T-helper 2 cell treated with Interferon-gamma antibody and Interleukin-4, amounts not matched to agents 100 ng/mL and 5 ng/mL, for 36 hours (primary cell): ENCODE measurements around the gene LAX1. TPM values are rescaled to one million over a fixed set of nuclear protein-coding genes. Genes with fewer than 3 reads are reported as not detected.

Experiments used
- intact Hi-C: fragments of 100-400 bp; cut with micrococcal nuclease; formaldehyde crosslinking; loops from one replicate; pipeline ENCODE4 v1.15.1; 2023
- total RNA-seq: library from RNA; stranded (reverse); gene quantifications from 2 replicates; pipeline ENCODE4 v1.2.3, GENCODE V29; 2022

Gene LAX1
- total RNA-seq, 1 donor from 2014 or later, result 13.8 TPM

DNA sequence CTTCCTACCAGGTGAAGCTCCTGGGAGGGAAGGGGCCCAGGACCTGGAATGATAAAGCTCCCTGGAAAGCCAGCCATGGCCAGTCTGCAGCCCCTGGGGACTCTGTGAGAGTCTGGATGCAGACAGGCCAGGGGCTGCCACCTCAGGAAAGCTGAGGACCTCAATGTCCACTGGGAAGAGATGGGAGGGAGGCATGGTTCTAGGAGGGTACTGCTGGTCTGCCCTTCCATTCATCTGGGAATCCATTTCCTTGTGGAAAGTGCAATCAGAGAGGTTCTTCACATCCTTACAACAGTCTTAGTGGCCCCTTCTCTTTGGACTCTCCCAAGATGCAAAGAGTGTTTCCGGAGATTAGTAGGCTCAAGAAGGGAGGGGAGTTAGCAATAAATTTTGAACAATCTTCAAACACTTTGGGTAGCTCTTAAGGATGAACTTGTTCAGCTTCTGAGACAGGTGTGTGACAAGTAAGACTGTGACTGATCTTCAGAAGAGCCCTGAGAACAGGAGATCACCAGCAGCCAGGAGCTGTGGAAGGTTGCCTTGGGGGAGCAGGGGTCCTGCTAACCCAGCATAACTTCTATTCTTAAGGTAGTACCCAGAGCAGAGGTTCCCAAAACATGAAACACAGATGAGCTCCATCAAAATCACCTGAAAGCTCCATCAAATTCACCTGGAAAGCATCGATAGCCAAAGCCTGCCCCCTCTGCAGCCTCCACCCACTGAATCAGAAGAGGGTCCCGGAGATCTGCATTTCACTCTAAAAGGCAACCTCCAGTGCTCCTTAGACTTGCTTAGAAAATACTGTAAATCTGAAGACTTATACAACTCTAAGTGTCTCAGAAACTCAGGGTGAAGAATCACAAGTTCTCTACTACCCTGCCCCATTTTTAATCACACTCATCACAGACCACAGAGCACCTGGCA is 616 bp upstream of the LAX1 start:
- intact Hi-C loops, result loop anchor here (1.0 to 5.0 kb wide), 6 partner anchors 20 to 1422 kb away; partner anchors contain the start of genes ATP2B4, UBE2T, ZBED6 and ZC3H11A

DNA sequence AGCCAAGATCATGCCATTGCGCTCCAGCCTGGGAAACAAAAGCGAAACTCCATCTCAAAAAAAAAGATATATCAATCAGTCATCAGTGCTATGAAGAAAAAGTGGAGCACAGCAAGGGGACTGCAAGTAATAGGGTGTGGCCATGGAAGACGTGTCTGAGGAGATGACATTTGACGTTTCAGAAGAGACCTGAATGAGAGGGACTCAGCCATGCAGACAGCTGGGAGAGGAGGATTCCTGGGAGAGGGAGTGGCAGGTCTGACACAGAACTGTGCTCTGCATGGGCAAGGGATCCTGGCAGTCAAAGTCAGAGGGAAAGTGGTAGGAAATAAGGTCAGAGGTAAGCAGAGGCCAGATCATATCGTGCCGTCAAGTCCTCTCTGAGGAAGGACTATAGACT is 3.3 kb downstream of the LAX1 start:
- intact Hi-C loops, result loop anchor here (5.0 kb wide), 2 partner anchors 481 to 1426 kb away; partner anchors contain the start of gene UBE2T

DNA sequence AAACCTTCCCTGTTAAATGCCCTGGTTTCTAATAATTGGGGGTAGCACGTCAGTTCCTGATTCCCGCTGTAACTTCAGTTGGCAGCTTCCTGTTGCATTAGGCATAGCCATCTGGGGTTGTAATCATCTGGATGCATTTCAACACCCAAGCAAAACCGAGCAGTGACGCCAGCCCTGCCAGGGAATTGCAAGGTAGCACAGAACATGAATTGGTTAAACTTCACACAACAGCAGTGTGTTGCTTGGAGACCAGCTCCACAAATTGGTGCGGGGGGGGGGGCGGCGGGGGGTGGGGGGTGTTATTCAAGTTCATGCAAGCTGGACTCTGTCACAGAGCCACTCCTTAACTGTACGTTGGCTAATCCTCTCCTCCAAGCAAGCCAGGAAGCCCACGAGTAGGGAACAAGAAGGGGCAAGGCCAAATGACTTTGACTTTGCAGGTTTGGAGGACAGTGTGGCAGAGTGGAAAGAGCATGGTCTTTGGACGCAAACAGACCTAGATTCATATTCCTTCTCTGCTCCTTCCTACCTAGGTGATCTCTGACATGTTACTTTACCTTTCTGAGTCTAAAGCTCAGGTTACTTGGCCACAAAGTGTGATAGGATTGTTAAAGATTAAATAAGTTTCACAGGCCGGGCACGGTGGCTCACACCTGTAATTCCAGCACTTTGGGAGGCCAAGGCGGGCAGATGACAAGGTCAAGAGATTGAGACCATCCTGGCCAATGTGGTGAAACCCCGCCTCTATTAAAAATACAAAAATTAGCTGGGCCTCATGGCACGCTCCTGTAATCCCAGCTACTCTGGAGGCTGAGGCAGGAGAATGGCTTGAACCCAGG is 4.7 kb downstream of the LAX1 start:
- intact Hi-C loops, result loop anchor here (5.0 kb wide), 2 partner anchors 482 to 1427 kb away; partner anchors contain the start of gene UBE2T

DNA sequence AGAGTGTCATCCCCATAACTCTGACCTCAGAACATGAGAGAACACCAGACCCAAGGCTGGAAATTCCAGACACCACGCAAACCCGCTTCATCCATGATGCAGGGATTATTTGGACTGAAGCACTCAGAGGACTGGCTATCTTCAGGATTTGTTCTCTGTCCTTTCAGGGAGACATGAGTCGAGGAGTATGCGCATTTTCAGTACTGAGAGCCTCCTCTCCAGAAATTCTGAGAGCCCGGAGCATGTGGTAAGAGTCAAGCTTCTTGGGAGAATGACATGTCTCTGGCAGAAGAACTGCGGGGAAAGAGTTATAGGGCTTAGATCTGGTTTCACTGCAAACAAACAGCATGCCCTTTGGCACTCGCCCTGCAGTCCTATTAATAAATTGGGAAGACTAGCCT is 6.9 kb downstream of the LAX1 start:
- intact Hi-C loops, result no loop called here

DNA sequence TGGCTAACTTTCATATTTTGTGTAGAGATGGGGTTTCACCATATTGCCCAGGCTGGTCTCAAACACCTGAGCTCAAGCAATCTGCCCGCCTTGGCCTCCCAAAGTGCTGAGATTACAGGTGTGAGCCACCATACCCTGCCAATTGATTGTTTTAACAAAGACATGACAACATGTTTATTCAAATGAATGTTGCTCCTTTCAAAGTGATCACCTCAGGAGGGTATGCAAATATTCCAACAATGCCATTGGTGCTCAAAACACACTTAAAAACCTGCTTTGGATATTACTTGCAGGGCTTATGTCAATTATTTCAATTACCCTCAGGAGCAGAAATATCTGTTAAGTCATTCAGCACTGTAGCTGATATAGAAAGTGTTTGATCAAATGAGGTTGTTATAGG is 7.9 kb downstream of the LAX1 start:
- intact Hi-C loops, result no loop called here

DNA sequence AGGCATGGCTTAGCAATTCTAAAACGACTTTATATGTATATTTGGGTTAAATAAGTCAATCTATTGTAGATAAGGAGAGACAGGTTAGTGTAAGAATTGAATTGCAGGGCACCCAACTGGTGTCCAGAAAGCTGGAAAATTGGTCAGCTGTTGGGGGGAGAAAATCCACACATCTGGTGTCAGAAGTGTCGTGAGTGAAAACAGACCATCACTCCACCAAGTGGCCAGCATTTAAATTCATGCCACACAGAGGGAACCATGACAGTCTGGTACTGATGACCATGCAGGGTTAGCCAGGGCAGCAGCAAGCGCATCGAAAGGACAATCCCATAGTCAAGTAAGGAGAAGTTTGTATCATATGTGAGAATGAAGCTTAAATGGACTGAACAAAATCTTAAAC is 11.7 kb downstream of the LAX1 start:
- intact Hi-C loops, result no loop called here

DNA sequence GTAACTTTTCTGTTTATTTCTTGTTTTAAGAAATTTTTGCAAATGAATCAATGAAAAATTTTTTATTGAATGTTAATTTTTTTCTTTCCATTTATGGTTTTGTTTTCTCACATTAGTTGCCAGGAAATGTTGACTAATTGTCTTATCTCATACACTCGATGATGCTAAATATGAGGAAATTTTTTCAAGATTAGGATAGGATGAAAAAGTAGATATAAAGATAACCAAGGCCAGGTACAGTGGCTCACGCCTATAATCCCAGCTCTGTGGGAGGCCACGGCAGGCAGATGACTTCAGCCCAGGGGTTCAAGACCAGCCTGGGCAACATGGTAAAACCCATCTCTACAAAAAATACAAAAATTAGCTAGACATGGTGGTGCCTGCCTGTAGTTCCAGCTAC is 12.6 kb downstream of the LAX1 start:
- intact Hi-C loops, result no loop called here

DNA sequence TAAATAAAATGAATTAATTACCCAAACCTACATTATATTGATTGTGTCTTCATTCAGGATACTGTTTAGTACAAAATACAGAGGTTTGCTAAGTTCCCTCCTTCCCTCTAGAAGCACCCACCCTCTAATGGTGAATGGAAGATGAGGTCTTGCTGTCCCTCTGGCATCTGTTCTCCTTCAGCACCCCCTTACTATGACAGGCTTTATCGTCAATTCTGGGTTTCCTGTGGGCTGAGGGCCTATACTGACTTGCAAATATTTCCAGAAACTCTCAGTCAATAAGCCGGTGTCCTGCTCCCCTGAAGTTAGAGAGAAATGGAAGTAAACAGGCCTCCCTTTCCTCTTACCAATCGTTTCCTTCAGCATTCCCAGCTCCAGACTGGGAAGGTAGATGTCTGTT is 13.2 kb downstream of the LAX1 start:
- intact Hi-C loops, result no loop called here

DNA sequence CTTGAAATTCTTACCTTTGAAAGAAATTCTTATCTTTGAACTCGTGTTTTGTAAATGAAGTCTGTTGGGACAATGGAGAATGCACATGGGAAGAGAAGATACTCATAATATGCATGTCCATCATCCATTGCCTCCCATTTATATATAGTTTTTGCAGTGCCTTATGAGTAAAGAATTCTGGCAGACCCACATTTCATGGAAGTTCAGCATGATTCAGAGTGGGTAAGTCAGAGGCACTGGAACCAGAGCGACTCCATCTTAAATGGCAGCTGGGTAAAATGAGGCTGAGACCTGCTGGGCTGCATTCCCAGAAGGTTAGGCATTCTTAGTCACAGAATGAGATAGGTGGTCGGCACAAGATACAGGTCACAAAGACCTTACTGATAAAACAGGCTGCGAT is 13.8 kb downstream of the LAX1 start:
- intact Hi-C loops, result no loop called here

DNA sequence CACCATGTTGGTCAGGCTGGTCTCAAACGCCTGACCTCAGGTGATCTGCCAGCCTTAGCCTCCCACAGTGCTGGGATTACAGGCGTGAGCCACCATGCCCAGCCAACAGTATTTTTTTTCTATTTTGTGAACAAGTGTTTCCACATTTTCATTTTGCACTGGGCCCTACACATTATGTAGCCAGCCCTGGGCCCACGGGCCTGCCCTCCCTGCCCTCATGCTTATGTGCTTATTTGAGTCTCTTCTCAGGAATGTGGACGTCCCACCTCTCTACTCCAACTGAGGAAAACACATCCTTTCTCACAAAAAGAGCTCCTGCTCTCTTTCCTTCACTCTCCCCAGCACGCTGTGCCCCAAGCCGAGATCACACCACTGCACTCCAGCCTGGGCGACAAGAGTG is 17.0 kb downstream of the LAX1 start:
- intact Hi-C loops, result no loop called here

DNA sequence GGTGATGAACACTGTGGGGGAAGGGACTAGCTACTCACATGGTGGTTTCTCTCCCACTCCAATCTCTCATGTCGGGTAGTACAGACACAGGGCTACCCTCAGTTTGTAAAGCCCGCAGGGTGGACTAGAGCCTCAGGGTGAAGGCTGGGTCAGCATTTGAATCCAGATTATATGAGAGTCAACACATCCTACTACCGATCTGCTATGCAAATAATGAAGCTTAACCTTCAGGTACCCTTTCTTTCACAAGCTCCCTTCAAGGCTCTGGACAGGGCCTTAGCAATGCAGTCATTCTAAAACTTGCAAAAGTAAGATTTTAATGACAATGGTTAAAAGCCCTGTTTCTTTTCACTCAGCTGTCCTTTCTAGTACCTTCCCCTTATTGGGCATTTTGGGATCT is 25.0 kb downstream of the LAX1 start:
- intact Hi-C loops, result loop anchor here (10.0 kb wide), 2 partner anchors 45 to 905 kb away; partner anchors contain the start of gene RABIF

DNA sequence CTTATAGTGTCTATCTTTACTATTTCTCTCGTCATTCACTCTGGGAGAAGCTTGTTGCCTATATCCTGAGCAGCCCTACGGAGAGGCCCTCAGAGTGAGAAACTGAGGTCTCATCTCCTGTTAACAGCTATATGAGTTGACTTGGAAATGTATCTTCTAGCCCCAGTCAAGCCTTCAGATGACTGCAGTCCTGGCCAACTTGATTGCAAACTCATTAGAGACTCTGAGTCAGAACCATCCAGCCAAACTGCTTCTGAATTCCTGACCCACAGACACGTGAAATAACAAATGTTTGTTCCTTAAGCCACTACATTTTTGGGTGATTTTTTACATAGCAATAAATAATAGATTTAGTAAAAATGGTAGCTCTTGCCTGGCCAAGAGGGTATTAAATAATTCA is 26.5 kb downstream of the LAX1 start:
- intact Hi-C loops, result loop anchor here (10.0 kb wide), 2 partner anchors 47 to 907 kb away; partner anchors contain the start of gene RABIF

DNA sequence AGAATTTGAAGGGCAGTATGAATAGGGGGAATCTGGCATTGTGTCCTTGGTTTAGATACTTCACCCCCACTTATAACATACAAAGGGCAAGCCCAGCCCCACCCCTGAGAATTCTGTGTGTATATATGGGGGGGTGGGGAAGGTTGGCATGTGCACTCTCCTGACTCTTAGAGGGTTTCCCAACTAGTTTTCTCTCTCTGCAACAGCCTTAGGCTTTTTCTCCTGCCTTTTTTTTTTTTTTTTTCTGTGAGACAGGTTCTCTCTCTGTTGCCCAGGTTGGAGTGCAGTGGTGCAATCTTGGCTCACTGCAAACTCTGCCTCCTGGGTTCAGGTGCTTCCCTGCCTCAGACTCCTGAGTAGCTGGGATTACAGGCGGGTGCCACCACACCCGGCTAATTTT is 27.5 kb downstream of the LAX1 start:
- intact Hi-C loops, result loop anchor here (10.0 kb wide), 2 partner anchors 48 to 908 kb away; partner anchors contain the start of gene RABIF

DNA sequence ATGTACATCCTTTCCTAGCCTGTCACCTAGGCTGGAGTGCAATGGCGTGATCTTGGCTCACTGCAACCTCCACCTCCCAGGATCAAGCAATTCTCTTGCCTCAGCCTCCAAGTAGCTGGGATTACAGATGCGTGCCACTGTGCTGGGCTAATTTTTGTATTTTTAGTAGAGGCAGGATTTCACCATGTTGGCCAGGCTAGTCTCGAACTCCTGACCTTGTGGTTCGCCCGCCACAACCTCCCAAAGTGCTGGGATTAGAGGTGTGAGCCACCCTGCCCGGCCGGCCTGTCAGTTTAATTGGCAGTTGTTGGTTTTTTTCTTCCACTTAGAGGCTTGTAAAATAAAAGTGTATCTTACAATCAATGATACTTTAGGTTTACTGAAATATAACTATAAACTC is 28.6 kb downstream of the LAX1 start:
- intact Hi-C loops, result loop anchor here (10.0 kb wide), 2 partner anchors 49 to 909 kb away; partner anchors contain the start of gene RABIF

DNA sequence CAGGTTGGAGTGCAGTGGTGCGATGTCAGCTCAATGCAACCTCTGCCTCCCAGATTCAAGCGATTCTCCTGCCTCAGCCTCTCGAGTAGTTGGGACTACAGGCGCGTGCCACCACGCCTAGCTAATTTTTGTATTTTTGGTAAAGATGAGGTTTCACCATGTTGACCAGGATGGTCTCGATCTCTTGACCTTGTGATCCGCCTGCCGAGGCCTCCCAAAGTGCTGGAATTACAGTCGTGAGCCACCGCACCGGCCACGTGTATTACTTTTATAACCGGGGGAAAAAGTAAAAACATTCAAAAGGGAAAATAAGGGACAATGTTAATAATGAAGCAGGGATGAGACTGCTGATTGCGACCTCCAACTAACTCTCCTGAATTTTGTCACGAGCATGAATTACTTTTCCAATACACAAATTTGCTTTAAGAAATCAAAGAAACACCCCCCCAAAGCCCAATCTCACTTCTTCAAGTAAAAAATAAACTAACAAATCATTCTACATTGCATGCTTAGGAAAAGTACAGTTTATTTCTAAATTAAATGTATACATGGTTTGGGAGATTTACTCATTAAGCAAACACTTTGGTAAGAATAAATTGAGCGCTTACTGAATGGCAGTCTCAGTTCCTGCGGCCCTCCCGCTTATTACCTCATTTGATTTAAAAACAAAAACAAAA is 29.9 kb downstream of the LAX1 start:
- intact Hi-C loops, result loop anchor here (1.0 to 10.0 kb wide), 8 partner anchors 30 to 1448 kb away; partner anchors contain the start of genes LAX1, PPP1R12B, PPP1R15B and RABIF

DNA sequence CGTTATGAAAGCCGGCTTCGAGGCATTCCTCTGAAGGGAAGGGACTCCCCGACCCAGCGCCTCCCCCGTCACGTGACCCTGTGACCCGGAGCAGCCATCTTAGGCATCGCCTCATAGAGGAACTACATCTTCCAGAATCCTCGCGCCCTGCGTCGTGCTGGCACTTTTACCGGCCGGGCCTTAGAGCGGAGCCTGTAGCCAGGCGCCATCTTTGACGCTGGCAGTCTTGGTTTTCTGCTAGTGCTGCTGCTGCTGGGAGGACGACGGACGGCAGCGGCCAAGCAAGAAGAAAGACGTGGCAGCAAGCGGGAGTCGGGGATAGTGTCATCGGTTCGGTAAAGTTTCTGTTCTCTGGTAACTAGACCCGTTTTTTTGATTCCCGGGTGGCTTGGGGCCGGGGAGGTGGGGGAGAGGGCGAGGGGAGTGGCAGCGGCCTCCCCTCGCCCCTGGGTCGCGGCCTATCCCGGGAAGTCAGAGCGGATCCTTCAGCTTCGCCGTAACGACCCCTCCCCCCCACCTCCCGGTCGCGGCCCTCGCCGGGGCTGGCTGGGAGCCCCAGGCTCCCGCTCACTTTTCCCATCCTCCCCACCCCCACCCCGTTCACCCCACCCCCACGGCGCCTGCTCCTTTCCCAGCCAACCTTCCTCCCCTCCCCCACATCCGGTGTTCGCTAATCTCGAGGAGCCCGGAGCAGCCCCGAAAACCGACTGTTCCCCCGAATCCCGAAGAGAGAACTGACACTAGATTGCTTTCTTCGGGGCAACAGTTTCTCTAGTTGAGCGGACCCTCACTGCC is 30.7 kb downstream of the LAX1 start, which contains the start of the genes ZBED6 and ZC3H11A:
Gene ZBED6, plus strand, starts transcription at position 183 of the 795 bp plus-strand sequence. CDS start 1,900 bp downstream, outside the sequence.
Gene ZC3H11A, plus strand, starts transcription at position 183 of the 795 bp plus-strand sequence. CDS start 21,448 bp downstream, outside the sequence.
- intact Hi-C loops, result loop anchor here (1.0 to 10.0 kb wide), 8 partner anchors 30 to 1448 kb away; partner anchors contain the start of genes LAX1, PPP1R12B, PPP1R15B and RABIF

DNA sequence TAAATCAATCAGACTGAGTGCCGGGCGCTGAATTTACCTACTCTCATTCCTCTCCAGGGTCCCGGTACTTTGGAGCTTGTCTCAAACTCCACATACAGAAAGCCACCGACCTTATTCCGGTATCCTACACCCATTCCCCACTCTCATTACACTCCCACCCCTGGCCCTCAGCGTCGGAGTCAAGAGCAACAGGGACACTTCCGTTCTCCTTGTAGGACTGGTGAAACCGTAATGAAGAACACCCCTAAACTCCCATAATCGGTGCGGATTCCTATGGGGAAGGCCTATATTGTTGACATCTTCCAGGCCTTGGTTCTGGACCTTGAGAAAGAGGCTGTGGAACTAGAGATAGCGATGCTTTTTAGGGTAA is 31.2 kb downstream of the LAX1 start:
- intact Hi-C loops, result loop anchor here (5.0 to 10.0 kb wide), 5 partner anchors 51 to 1449 kb away; partner anchors contain the start of genes PPP1R12B, PPP1R15B, RABIF and RBBP5

DNA sequence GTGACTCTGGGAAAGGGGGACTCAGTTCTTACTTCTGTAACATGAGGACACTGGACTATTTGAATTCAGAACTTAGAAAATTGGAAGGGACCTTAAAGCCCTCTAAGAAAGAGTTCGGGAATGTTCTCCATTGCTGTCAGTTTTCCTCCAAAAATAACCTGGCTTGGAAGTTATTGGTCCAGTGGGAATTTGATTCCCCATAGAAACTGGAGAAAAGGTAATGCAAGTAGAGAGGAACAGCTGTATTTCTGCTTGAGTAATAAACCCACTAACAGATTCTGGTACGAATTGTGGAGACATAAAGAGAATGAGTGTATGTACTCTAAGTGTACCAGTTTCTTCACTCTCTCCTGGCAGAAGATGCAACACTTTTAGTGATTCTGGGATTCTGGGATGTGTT is 32.2 kb downstream of the LAX1 start:
- intact Hi-C loops, result loop anchor here (5.0 to 10.0 kb wide), 5 partner anchors 52 to 1450 kb away; partner anchors contain the start of genes PPP1R12B, PPP1R15B, RABIF and RBBP5

DNA sequence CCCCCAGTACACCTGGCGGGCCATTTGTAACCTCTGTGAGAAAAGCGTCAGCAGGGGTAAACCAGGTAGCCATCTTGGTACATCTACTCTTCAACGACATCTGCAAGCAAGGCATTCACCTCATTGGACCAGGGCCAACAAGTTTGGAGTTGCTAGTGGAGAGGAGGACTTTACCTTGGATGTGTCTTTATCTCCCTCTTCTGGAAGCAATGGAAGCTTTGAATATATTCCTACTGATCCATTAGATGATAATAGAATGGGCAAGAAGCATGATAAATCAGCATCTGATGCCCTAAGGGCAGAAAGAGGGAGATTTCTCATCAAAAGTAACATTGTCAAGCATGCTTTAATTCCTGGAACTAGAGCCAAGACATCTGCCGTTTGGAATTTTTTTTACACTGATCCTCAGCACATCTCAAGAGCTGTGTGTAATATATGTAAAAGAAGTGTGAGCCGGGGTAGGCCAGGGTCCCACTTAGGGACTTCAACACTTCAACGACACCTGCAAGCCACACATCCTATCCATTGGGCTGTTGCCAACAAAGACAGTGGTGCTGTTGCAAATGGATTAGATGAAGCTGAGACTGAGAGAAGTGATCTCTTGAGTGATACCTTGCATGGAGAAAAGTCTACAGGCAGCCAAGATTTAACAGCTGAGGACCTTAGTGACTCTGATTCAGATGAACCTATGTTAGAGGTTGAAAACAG is 33.1 kb downstream of the LAX1 start:
- intact Hi-C loops, result loop anchor here (5.0 to 10.0 kb wide), 5 partner anchors 53 to 1451 kb away; partner anchors contain the start of genes PPP1R12B, PPP1R15B, RABIF and RBBP5
